IMR-90 (cell line): ENCODE results near the gene CPN1.

Experiments used
- MAFK ChIP-seq: IDR thresholded peaks from 2 replicates; pipeline ENCODE4 v1.6.1; 2012; ENCODE audit warnings: low read depth, low read length, improper control_type of control experiment
- MAZ ChIP-seq: IDR thresholded peaks from 2 replicates; pipeline ENCODE4 v1.6.1; 2012; ENCODE audit warnings: low read depth, mild to moderate bottlenecking, low read length, improper control_type of control experiment, moderate library complexity, borderline replicate concordance
- MXI1 ChIP-seq: IDR thresholded peaks from 2 replicates; pipeline ENCODE4 v1.6.1; 2012; ENCODE audit warnings: low read depth, mild to moderate bottlenecking, low read length, moderate library complexity, borderline replicate concordance
- POLR2A ChIP-seq: IDR thresholded peaks from 2 replicates; pipeline ENCODE4 v1.6.1; 2012; ENCODE audit warnings: mild to moderate bottlenecking, low read depth, low read length
- SMC3 ChIP-seq: fragments of 150-350 bp; IDR thresholded peaks from 2 replicates; pipeline ENCODE4 v1.6.1; 2016; ENCODE audit warnings: low read depth, mild to moderate bottlenecking, antibody characterized with exemption, low read length, moderate library complexity
- TF ChIP-seq, protein P1 (sequence below): conservative IDR thresholded peaks from 2 replicates; pipeline ENCODE4 v1.5.1; 2012; ENCODE audit warnings: mild to moderate bottlenecking, low read depth, low read length, improper control_type of control experiment
- TF ChIP-seq, protein P2 (sequence below): fragments of 150-350 bp; IDR thresholded peaks from 2 replicates; pipeline ENCODE4 v1.6.1; 2016; ENCODE audit warnings: low read depth, mild to moderate bottlenecking, low read length, moderate library complexity, borderline replicate concordance
- TF ChIP-seq, protein P3 (sequence below): fragments of 150-350 bp; IDR thresholded peaks from 2 replicates; pipeline ENCODE4 v1.6.1; 2017; ENCODE audit warnings: mild to moderate bottlenecking, antibody characterized with exemption, low read length, low read depth

DNA sequence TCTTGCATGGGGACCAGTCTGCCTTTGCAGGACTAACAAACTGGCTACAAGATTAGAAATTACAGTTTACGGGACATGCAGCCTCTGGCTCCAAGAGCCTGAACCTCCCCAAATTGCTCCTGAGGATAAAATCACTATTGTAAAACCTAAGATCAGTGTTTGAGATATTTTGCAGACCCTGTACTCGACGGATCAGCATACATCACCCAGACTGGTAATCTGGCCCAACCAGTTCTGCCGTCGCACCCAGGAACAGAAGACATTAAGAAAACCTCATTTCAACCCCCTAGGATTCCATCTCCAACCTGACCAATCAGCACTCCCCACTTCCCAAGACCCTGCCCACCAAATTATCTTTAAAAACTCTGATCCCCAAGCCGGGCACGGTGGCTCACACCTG lies 44.8 kb downstream of the CPN1 start:
- TF ChIP-seq POLR2A (no peak), MXI1 (no peak), MAFK (no peak), SMC3 (no peak), MAZ (no peak)
- TF ChIP-seq, protein P1, sequence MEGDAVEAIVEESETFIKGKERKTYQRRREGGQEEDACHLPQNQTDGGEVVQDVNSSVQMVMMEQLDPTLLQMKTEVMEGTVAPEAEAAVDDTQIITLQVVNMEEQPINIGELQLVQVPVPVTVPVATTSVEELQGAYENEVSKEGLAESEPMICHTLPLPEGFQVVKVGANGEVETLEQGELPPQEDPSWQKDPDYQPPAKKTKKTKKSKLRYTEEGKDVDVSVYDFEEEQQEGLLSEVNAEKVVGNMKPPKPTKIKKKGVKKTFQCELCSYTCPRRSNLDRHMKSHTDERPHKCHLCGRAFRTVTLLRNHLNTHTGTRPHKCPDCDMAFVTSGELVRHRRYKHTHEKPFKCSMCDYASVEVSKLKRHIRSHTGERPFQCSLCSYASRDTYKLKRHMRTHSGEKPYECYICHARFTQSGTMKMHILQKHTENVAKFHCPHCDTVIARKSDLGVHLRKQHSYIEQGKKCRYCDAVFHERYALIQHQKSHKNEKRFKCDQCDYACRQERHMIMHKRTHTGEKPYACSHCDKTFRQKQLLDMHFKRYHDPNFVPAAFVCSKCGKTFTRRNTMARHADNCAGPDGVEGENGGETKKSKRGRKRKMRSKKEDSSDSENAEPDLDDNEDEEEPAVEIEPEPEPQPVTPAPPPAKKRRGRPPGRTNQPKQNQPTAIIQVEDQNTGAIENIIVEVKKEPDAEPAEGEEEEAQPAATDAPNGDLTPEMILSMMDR = no peak
- TF ChIP-seq, protein P2, sequence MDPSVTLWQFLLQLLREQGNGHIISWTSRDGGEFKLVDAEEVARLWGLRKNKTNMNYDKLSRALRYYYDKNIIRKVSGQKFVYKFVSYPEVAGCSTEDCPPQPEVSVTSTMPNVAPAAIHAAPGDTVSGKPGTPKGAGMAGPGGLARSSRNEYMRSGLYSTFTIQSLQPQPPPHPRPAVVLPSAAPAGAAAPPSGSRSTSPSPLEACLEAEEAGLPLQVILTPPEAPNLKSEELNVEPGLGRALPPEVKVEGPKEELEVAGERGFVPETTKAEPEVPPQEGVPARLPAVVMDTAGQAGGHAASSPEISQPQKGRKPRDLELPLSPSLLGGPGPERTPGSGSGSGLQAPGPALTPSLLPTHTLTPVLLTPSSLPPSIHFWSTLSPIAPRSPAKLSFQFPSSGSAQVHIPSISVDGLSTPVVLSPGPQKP = no peak
- TF ChIP-seq, protein P3, sequence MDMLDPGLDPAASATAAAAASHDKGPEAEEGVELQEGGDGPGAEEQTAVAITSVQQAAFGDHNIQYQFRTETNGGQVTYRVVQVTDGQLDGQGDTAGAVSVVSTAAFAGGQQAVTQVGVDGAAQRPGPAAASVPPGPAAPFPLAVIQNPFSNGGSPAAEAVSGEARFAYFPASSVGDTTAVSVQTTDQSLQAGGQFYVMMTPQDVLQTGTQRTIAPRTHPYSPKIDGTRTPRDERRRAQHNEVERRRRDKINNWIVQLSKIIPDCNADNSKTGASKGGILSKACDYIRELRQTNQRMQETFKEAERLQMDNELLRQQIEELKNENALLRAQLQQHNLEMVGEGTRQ = no peak
